GM19463 (cell line): Measurements from ENCODE around the gene C15orf39.
"Not testable (repeated sequence)": the region's sequence is repeated elsewhere in the genome, so short reads cannot be mapped to it uniquely, and the experiment has no call there.

Experiments used
- ATAC-seq: cut with Tn5 transposase; IDR thresholded peaks from one replicate; pipeline ENCODE4 v1.9.1; 2021; ENCODE audit warnings: mild to moderate bottlenecking, moderate library complexity; ENCODE audit not compliant: unreplicated experiment

C15orf39 gene

DNA sequence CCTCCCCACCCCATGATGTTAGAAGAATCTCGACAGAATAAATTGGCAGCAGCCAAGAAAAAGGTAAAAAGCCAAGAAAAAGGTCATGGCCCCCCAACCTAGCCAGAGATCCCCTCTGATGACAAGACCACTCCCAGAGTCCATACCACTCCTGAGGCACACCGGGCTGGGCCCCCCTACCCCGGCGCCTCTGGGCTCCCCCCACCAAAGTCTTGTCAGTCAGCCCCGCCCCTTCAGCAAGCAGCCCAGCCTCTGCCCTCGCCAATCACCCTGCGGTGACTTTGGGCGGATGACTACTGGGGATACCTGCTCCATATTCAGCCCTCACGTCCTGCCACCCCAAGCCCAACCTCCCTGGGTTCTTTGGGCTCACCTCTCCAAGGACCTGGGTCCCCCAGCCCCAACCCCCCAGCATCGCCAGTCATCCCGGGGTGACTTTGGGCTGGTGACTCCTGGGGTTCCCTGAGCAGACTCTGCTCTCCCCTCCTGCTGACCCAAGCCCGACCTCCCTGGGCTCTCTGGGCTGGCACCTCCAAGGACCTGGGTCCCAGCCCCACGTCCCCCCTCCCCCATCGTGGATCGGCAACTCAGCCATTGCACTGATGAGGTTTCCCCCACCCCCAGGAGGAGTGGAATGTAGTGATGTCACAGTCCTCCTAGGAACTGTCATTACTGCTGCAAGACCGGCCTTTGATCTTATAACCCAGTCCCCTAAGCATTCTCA, 57.1 kb downstream of the C15orf39 start:
- not testable (repeated sequence) for ATAC-seq

- not testable (repeated sequence) for ATAC-seq
Observed at GRCh38 chr15:75259873-75260272, 58.2 kb downstream of the C15orf39 start.
